SK-N-DZ (cell line): Measurements from ENCODE around the gene CNTN4.
A peak's percentile ranks its signal among the peaks of the same experiment; 100 is the strongest.
"Not testable (repeated sequence)": the region's sequence is repeated elsewhere in the genome, so short reads cannot be mapped to it uniquely, and the experiment has no call there.

Source experiments
- DNase-seq: peaks from one replicate; pipeline ENCODE4 v3.0.0-alpha.2; 2015; ENCODE audit warnings: low spot score

CNTN4 gene

GRCh38 chr3:2958551-2958950, 859.9 kb downstream of the CNTN4 start:
- no peak for DNase-seq

GRCh38 chr3:2961576-2961975, 862.9 kb downstream of the CNTN4 start:
- DNase-seq = no peak

GRCh38 chr3:2967871-2968270, 869.2 kb downstream of the CNTN4 start:
- peak; percentile 59 for DNase-seq

GRCh38 chr3:2968475-2968874, 869.8 kb downstream of the CNTN4 start:
- DNase-seq = no peak

GRCh38 chr3:2976212-2976611, 877.5 kb downstream of the CNTN4 start:
- no peak for DNase-seq

- DNase-seq = no peak
Measured at GRCh38 chr3:2976796-2977195, 878.1 kb downstream of the CNTN4 start.

- no peak for DNase-seq
Measured at GRCh38 chr3:2978977-2979732, 880.5 kb downstream of the CNTN4 start.

GRCh38 chr3:2984005-2984830, 885.6 kb downstream of the CNTN4 start:
- no peak for DNase-seq

GRCh38 chr3:2984831-2985220, 886.2 kb downstream of the CNTN4 start:
- no peak for DNase-seq

- no peak for DNase-seq
Measured at GRCh38 chr3:2985479-2985878, 886.8 kb downstream of the CNTN4 start.

GRCh38 chr3:2992534-2992933, 893.9 kb downstream of the CNTN4 start:
- no peak for DNase-seq

GRCh38 chr3:2993130-2993529, 894.5 kb downstream of the CNTN4 start:
- DNase-seq = not testable (repeated sequence)

- DNase-seq = no peak
Measured at GRCh38 chr3:2993736-2994135, 895.1 kb downstream of the CNTN4 start.

GRCh38 chr3:2995195-2995594, 896.5 kb downstream of the CNTN4 start:
- no peak for DNase-seq

- DNase-seq = no peak
Measured at GRCh38 chr3:3005146-3005744, 906.6 kb downstream of the CNTN4 start.

GRCh38 chr3:3013317-3014052, 914.8 kb downstream of the CNTN4 start:
- no peak for DNase-seq

- DNase-seq = peak; percentile 54
Measured at GRCh38 chr3:3015185-3016089, 916.8 kb downstream of the CNTN4 start.

GRCh38 chr3:3016226-3016625, 917.6 kb downstream of the CNTN4 start:
- no peak for DNase-seq

GRCh38 chr3:3020209-3020608, 921.5 kb downstream of the CNTN4 start:
- no peak for DNase-seq

- DNase-seq = no peak
Measured at GRCh38 chr3:3023111-3023745, 924.6 kb downstream of the CNTN4 start.
